Stimulated activated CD8-positive, alpha-beta memory T cell treated with anti-CD3 and anti-CD28 coated beads, Interleukin-15, amount 100 ng/mL, for 48 hours (primary cell): ENCODE data around the gene MICU2.

Experiments
- DNase-seq, 2 donors: peaks; one replicate each; pipeline ENCODE4 v3.0.0-alpha.2; 2020; ENCODE audit warnings: low read depth in 2 of 2

MICU2 gene

DNA sequence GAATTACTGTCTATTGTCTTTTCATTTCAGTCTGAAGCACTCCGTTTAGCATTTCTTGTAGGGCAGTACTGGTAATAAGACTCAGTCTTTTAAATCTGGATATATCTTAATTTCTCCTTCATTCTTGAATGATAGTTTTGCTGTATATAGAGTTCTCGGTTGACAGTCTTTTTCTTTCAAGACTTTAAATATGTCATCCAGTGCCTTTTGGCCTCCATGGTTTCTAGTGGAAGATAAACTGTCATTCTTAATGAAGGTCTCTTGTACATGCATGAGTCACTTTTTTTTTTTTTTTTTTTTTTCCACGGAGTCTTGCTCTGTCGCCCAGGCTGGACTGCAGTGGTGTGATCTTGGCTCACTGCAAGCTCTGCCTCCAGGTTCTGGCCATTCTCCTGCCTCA lies 117.6 kb downstream of the MICU2 start:
- no peak for DNase-seq

DNA sequence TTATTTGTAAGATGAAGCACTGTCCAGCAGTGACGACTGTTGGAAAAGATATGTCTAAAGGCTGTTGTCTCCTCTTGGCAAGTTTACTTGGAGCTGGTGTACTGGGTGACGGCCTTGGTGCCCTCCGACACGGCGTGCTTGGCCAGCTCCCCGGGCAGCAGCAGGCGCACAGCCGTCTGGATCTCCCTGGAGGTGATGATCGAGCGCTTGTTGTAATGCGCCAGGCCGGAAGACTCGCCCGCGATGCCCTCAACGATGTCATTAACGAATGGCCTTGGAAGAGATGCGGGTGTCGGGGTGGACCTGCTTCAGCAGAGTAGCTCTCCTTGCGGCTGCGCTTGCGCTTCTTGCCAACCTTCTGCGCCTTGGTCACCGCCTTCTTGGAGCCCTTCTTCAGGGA lies 120.2 kb downstream of the MICU2 start:
- no peak for DNase-seq

DNA sequence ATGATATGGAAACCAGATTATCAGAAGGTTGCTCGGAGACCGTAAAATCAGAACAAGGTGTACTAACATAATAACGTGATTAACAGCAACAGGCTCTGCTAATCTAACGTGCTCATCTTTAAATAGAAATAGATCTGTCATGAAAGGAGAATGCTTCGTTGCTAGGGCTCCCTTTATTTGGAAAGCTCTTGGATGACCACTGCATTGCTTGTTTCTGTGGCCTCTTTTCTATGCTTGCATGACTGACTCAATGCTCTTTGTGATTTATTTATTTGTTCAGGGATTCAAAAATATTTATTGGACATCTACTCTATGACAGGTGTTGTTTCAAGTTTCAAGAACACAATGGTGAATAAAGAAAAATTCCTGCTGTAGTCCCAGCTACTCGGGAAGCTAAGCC lies 122.6 kb downstream of the MICU2 start:
- no peak for DNase-seq

DNA sequence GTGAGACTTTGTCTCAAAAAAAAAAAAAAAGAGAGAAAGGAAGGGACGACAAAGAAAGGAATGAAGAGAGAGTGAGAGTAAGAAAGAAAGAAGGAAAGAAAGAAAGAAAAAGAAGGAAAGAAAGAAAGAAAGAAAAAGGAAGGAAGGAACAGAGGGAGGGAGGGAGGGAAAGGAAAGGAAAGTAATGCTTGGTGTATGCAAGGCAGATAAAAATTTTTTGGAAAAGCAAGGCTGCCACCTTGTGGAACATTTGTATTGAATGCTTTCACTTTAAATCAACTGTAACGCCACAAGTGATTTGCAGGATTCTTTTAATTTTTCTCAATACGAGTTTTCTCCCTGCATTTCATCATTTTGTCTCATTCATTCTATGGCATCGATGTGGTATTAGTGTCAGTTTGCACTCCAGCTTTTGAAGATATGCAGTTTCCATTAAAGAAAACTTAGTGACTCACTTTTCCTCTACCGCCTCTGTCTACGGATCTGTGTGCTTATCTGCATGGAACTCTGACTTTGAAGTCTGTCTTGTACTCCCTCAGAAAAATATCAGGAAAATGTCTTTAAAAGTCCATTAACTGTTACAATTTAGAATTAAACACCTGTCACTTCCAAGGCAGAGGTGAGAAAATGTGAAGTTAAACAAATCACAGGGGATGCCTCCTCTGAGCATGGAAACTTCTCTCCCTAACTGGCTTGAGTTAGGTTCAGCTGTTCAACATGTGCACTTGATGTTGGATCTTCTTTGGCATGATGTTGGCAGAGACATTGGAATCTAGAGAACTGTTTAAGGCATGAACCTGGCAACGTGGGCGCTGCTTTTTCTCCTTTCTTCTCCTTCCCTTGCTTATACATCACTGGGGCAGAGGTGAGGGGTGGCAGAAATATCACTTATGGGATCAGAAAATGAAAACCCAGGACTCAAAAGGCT lies 124.8 kb downstream of the MICU2 start:
- no peak for DNase-seq

DNA sequence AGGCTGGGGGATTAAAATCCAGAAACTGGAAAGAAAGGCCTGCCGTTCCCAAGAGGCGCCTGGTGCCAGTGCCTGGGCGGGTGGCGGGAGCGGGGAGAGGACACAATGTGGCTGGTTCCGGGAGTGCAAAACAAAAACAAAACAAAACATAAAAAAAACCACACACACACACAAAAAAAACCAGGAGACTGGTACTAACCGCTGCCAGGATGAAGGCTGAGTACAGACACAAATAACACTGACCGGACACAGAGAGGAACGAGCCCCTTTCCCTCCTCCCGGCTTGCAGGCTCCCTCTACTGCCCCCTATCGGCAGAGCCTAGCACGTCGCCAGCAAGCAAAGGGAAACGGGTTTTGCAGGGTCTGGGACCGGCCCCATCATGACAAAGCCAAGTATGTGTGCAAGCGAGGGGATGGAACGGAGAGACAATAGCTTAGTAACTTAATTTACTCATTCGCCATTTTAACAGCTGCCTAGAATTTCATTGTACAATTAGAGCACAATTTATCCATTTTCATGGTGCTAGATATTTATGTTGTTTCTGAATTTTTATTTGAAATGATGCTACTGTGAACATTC lies 127.0 kb downstream of the MICU2 start:
- peak; percentile 68 to 69 for DNase-seq

DNA sequence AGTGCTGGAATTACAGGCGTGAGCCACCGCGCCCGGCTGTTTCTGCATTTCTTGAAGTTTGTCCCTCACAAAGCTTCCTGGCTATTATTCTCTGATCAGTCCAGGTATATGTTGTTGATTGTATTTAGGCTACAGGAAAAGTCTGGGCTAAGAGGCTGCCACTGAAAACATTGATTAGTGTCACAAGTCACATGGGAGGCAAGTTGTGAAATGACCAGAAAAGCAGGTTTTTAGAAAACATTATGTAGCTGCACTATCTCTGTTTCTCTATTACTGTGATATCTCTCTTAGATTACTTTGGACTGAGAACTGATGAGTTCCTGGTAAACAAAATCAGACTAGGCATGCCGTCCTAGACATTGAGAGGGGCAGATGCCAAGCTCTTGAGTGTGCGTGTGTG lies 128.9 kb downstream of the MICU2 start:
- no peak for DNase-seq

DNA sequence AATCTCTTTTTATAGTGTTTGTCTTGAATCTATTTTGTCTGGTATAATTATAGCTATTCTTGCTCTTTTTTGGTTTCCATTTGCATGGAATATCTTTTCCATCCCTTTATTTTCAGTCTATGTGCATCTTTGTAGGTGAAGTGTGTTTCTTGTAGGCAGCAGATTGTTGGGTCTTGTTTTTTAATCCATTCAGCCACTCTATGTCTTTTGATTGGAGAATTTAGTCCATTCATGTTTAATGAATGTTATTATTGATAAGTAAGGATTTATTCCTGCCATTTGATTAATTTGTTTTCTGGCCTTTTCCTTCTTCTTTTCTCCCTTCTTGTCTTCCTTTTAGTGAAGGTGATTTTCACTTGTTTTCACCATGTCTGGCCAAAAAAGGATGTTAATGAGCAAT lies 133.2 kb downstream of the MICU2 start:
- no peak for DNase-seq

DNA sequence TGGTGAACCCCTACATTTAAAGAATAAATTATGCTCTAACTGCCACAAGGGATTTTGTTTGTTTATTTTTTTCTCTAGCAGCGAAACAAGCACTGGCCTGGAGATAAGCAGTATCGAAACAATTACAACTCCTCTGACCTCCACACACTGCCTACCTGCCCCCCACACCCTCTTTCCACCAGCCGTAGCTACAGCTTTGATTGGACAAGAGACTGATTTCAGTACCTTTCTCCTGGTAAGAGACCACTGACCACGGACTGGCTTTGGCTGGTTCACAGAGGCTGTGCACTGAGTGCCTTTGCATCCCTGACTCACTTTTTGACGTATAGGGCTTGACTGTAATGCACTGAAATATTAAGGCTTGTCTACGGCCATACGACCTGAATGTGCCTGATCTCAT lies 137.4 kb downstream of the MICU2 start:
- DNase-seq, result no peak

DNA sequence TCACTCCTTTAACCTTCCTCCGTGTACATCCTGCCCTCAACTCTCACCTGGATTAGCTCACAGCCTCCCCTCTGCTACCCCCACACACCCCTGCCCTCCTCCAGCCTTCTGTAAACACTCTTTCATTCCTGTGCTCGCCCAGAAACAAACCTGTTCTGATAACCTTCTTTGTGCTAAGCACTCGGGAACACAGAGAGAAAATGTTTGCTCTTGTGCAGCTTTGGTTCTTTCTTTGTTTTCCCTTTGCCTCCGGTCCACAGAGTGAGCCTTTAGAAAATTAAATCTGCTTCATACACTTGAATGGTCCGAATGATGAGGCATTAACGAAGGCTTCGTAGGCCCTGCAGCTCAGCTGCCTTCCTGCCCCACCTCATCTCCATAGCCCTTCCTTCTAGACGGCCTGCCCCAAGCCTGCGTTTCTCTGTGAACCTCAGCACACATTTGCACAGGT lies 138.2 kb downstream of the MICU2 start:
- DNase-seq, result no peak

DNA sequence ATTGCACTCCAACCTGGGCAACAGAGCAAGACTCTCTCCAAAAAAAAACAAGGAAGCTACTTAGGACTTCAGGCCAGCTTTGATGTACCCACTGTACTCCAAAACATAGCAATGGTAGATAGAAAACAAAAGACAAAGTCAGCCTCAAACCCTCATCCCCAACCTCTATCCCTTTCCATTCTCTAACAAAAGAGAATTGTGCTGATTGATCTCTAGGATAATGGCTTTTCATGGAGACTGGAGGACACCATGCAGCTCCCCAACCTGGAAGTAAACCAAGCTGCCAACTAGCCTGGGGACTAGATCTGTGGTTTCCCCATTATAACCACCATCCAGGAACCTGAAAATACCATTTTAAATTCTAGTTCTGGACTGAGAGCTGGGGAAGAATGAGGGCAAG lies 140.5 kb downstream of the MICU2 start:
- DNase-seq, result no peak

DNA sequence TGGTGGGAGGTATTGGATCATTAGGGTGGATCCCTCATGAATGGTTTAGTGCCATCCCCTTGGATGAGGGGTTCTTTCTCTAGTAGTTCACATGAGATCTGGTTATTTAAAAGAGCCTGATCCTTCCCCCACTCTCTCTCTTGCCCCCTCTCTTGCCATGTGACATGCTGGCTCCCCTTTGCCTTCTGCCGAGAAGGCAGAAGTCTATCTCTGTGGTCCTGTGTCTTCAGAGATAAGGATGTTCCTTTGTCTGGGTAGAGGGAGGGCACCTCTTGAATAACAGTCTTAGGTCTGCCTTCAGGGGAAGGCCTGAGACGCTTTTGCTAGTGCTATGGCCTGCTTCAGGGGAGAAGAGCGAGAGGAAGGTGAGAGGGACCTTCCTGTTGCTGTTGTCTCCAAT lies 142.8 kb downstream of the MICU2 start:
- DNase-seq, result no peak

DNA sequence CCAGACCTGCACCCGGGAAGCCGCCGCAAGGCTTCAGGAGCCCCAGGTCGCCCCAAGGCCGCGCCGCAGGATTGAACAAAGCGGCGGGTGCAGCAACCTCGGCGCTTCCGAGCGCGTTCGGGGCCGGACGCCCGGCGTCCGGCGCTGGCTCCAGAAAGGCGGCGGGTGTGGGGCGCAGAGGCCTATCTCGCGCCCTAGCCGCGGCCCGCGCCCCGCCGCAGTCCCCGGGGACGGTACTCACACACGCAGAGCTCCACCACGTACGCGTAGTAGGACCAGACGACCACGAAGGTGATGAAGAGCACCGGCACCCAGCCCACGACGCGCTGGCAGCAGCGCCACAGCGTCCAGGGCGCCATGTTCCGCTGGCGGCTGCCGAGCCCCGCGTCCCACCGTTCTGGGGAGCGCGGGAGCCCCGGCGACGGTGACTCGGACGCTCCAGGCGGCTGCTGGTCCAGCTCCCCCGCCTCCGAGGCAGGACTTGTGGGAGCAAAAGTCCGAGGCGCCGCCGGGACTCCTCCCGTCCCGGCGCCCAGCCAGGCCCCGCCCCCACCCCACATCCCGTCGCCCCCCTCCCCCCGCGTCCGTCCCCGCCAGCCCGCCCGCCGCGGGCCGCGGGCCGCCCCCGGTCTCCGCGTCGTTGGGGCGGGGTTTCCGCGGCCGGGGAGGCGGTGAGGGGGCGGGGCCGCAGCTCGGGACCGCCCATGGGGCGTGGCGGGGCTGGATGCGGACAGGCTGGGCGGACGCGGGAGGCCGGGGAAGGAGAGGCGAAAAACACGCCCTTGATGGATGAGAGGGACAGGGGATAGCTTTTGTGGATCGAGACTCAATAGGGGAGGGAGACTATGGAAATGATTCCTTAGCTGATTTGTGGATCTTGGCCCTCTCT lies 144.9 kb downstream of the MICU2 start, which contains the start of gene ZDHHC20:
Gene ZDHHC20, minus strand, starts transcription at position 491 of the 889 bp plus-strand sequence. Its CDS starts 132 bp downstream, at position 359.
- DNase-seq, result peak; percentile 73 to 85

DNA sequence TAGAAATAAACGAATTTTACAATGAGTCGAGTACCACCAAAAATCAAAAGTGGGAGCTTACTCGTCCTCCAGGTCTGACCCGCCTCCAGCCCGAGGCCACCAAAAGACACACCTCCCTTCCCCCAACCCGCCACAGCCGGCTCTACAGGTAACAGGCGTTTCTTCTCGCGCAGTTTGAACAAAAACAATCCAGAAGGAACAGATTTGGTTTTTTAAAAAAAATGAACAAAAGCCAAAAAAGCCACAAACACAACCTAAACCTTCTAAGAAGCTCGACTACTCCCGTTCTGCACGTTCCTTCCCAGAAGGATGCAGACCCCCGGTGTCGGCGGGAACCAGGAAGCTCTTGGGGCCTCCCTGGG lies 145.5 kb downstream of the MICU2 start:
- DNase-seq, result peak; percentile 42 to 48

DNA sequence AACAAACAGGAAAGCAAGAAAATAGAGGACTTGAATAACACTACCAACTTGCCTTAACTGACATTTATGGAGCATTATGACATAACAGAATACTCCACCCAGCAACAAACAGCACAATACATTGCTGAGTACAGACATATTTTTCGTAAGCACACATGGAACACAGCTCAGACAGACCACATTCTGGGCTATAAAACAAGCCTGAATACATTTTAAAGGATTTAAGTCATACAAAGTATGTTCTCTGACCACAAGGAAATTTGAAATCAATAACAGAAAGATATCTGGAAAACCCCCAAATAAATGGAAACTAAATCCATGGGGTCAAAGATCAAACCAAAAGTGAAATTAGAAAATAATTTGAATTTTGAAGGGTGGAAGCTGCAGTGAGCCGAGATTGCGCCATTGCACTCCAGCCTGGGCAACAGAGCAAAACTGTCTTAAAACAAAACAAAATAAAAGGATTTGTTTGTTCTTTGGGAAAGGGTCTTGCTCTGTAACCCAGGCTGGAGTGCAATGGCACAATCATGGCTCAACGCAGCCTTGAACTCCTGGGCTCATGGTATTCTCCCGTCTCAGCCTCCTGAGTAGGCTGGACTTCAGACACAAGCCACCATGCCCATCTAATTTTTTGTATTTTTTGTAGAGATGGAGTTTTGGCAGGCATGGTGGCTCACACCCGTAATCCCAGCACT lies 150.4 kb downstream of the MICU2 start:
- no peak for DNase-seq

DNA sequence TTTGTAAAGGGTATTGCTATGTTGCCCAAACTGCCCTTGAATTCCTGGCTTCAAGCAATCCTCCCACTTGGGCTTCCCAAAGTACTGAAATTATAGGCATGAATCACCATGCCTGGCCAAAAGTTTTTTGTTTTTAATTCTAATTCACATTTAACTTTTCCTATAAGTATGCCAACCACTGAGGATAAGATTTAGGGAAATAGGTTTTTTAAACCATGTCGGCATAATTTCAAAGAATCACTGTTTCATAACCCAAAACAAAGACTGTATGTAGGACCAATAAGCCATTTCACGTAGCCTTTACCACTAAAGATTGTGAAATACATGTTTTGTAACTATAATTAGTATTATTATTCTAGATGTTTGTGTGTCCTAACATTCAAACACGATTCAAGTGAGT lies 153.0 kb downstream of the MICU2 start:
- no peak for DNase-seq

DNA sequence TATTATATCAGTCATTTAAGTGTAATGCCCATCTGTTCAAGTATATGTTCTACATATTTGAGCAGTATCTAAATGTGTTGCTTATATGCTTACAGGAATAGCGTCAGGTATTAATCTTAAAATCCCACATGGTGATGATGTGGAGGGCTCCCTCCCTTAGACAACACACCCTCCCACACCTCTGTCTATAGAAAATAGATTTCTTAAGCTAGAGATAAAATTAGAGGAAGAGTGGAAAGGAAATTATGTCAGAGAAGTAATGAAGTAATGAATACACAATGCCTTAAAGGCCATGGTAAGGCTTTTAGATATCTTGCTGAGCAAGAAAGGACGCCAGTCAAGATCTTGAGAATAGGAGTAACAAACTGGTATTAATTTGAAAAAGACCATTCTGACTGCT lies 157.3 kb downstream of the MICU2 start:
- no peak for DNase-seq

DNA sequence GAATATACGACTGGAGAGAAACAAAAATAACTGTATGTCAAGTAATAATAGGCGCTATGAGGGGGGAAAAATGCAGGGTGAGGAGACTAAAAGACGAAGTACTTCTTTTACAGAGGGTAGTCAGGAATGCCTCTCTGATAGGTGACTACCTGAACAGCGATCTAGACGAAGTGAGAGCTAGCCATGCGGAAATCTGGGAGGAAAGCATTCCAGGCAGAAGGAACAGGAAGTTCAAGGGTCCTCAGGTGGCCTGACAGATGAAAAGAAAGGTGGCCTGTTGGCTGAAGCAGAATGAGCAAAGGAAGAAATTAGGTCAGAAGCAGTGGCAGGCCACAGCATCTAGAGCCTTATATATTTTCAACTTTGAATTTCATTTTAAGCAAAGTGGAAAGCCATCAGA lies 158.2 kb downstream of the MICU2 start:
- no peak for DNase-seq

DNA sequence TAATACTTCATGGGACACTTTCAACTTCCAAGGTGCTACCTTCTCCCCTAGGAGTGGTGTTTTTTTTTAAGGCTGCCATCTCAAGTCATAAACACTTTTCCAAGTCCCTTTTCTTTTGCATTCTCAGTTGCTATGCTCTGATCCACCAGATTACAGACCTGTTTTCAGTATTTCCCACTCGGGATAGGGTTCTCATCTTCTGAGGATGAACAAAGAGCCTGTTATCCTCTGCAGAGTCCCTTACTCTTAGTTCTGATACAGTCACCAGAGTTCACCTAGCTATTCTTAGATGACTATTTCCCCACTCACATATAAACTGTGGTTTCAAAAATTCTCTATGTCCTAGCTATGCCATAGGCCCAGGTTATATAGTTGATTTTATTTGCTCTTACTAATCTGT lies 160.8 kb downstream of the MICU2 start:
- no peak for DNase-seq
